HG03139 (cell line): ENCODE data around the gene RAMP3.

Experiments used
- ATAC-seq: cut with Tn5 transposase; IDR thresholded peaks from one replicate; pipeline ENCODE4 v1.9.1; 2021; ENCODE audit not compliant: unreplicated experiment

The RAMP3 gene

GRCh38 chr7:45219801-45220435 lies 62.3 kb downstream of the RAMP3 start:
- no peak for ATAC-seq

- ATAC-seq = no peak
Observed at GRCh38 chr7:45220846-45221618, 63.4 kb downstream of the RAMP3 start.

GRCh38 chr7:45221896-45222604 lies 64.5 kb downstream of the RAMP3 start:
- no peak for ATAC-seq

- no peak for ATAC-seq
Observed at GRCh38 chr7:45223078-45223477, 65.5 kb downstream of the RAMP3 start.

- ATAC-seq = no peak
Observed at GRCh38 chr7:45223728-45224630, 66.4 kb downstream of the RAMP3 start.

- no peak for ATAC-seq
Observed at GRCh38 chr7:45224832-45225231, 67.2 kb downstream of the RAMP3 start.

DNA sequence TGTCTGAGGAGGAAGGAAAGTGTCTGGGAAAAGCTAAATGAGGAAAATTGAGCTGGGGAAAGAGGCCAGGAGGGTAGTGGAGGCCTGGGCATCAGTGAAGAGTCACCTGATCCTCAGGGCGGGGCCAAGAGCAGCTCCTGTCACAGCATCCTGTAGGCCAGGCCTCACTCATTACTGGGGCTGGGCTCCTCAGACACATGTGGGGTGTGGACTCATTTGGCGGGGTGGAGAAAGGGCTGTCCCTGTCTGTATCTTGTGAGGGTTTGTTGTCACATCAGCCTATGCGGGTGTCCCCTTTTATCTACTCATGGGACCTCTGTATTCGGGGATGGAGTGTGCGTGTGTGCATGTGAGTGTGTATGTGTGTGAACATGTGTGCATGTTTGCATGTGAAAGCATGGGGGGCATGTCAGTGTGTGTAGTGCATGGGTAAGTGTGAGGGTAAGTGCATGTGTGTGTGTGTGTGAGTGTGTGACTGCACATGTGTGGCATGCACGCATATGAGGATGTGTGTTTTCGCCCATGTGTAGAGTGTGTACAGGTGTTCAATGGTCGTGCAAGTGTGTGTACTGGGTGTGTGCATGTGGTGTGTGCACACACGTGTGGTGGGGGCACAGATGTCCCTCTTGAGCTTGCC lies 67.8 kb downstream of the RAMP3 start:
- ATAC-seq = no peak

DNA sequence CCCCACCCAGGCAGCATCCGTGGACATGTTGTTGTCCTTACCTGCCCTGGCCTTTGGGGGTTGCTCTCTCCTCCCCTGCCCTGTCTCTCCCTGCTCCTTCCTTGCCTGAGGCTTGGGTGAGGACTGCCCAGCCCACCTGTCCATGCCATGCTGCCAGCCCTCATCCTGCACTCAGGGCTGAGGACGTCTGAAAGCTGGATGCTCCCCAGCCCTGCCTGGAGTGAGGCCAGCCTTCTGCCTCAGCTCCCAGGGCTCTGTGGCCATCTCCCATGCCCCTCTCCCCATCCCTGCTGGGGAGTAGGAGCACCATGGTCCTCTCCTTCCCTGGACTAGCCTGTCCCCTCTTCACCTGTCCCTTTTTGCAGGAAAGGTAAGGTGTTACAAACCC lies 68.4 kb downstream of the RAMP3 start:
- ATAC-seq = no peak

DNA sequence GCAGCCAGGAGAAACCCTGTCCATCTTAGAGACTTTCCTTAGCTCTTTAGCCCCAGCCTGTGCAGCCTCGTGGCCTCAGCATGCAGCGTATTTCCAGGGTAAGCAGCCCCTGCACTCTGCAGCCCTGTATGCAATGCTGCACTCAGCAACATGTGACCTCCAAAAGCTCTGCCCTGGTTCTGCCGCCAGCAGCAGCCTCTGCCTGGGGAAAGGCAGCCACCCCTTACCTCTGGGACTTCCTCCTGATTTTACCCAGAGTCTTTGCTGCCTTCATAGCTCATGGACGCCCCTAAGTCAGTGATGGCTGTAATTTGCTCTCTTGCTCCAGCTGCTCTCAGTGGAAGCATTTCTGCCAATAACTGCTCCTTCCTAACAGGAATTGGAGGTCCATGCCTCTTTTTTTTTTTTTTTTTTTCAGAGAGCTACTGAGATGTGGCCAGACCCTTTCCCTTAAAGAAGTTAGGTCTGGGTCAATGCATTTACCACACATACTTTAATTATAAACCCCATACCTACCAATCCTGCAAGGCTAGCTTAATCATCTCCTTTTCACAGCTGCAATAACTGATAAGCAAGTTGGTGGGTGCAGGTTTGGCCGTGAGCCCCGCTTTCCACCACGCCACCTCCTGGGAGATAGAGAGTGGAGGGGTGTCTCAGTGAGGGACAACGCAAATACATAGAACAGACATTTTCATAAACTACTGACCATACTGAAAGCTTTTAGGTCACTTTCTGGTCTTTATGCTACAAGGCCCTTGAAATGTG lies 71.7 kb downstream of the RAMP3 start:
- ATAC-seq = no peak

GRCh38 chr7:45230083-45230482 lies 72.5 kb downstream of the RAMP3 start:
- ATAC-seq = no peak

DNA sequence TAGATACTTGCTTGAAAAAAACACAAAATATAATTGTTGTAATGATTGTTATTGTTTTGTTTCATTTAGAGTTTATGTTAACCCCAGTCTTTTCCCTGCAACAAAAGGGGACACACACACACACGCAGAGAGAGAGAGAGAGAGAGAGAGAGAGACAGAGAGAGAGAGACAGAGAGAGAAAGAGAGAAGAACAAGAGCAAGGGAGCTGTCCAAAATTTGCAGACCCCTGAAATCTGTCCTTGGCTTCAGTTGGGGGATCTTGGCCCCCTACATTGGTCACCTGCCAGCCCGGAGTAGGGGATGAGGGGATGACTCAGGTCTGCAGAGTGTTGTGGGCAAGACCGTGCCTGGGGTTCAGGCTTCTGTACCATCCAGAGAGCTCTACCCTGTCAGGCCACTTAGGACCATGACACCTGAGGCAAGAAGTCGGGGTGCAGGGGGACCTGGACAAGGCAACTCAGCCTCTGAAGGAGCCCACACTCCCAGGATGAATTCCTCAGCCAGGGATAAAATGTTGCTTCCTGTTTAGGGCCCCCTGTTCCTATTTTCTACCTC lies 73.1 kb downstream of the RAMP3 start:
- ATAC-seq = no peak

DNA sequence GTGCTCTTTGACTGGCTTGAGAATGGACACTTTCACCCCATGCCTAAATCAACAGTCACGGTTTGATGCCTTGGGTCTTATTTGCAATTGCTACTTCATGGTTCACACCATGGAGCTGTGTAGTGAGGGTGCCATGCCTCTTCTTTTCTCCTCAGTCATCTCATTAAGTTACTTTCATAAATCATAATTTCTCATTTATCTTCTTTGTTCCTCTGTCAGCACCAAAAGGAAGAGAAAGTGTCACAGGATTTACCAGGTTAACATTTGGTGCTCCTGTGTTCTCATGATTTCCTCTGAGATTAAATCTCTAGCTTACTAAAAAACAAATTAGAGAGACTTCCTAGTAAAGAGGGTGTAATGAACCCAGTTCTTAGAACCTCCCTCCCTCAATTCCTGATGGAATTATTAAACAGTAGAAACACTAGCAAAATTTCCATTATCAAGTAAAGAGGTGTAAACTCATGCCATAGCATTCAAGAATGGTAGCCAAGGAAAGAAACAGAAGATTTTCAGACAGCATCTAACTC lies 75.7 kb downstream of the RAMP3 start:
- ATAC-seq = no peak
